NK-92 (cell line): ENCODE results near the gene ALOXE3.

Source experiments
- DNase-seq: peaks from one replicate; lab custom pipeline; 2025; ENCODE audit not compliant: unreplicated experiment; lab: John Stamatoyannopoulos, UW

The ALOXE3 gene

DNA sequence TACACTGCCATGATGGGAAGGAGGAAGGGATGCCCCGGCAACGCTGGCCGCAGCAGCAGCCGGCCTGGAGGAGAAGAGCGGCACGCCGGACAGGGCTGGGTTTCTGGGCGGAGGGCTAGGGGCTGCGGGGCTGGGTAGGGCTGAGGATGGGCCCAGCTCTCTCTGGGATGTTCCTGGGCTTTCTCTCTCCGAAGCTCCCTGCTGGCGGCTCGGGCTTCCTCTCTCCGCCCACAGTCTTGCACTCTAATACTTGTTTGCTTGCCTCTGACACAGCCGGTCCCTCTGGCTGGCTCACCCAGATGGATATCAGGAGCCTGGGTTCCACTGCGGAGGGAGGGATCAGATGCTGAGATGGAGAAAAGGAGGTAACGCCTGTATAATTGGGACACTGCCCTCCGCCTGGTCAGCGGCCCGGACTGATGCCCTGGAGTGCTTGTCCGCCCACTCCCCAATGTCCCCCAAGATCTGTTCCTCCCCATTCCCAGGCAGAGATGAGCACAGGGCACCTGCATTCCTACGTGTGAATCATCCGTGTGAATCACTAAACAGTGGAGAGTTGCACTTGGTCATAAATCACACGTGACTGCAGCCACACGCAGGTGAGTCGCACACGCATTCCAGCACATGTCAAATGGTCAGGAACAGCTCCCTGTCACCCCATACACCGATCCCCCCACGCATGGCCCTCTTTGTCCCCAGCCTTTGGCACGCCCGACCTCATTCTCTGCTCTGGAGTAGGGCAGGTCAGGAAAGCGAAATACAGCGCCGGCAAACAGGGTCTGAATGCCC, at the start of gene ALOXE3:
Gene ALOXE3 (minus strand): TSS at position 535 of the 789 bp plus-strand sequence. CDS start 524 bp downstream, at position 11.
- no peak for DNase-seq

DNA sequence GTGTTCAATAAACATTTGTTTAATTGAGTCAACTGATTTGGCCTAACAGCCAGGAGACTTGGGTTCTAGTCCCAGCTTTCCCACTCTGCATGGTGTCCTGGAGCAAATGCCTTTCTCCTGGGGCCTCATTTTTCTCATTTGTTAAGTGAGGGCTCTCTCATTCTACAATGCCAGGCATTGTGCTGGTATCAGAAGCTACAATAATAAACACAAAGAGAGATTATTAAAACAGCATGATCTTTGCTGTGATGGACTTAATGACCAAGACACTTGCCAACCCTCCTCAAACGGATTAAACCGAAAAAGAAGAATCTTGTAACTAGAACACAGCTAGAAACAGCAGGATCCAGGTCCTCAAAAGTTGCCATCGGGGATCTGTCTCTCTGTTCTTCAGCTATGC, 49.2 kb upstream of the ALOXE3 start:
- DNase-seq, result no peak

DNA sequence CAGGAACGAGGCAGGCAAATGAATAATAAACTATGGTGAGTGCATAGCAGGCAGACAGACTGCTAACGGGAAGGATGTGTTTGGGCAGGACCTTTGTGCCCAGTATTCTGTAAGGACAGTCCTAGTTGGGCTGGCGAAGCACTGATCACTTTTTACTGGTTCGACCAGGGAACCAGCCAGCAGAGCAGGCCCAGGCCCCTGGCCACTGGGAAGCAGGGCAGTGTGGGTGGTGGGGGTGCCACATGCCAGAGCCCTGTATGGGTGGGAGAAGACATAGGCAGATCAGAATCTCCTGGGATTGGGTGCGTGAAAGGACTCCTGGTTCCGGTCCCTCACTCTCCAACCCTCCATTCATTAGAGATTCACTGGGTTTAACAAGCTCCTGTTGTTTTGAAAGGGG, 48.4 kb upstream of the ALOXE3 start:
- DNase-seq, result no peak

DNA sequence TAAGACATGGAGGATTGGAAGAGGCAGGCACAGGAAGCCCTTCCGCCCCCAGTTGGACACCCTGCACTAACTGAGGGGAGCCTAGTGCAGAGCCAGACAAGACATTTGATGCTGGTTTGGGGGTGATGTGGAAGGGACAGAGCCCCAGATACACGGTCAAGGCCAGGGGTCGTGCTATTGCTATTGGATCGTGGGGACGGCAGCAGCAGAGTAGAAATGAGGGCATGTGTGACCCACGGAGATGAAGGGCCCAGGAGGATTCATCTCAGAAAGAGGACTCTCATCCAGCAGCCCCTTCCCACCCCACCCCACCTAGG, 46.5 kb upstream of the ALOXE3 start:
- no peak for DNase-seq

DNA sequence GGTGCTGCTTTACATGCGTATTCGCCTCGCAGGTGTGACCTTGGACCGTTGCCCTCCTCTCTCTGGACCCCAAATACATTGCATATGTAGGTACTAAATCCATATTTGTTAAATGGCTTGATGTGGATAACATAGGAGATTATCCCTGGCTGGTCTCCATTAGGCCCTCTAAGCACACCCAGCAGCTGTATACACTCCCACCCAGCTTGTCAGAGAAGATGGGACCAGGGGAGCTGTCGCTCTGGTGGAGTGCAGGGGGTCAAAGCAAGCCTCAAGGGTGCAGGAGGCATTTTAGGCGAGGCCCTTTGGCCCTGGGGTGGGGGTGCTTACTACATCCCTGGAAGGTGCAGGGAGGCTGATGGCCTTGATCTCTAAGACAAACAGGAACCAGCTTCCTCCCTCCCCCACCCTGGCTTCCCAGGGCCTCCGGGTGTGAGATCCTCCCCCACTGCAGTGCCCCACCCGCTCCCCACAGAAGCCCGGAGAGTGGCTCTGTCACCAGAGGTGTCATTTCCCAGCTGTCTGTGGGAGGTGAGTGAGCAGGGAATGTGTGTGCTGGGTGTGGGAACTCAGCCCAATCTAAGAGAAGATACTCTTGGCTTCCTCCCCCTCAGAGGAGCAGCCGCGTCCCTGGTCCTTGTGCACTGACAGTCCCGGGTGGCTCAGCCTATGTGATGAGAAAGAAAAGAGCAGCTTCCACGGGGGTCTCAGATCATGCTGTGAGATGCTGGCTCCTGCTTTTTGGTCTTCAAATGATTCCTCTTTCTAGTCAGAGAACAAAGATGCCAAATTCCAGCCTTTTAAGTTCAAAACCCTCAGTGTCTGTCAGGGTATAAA, 45.9 kb upstream of the ALOXE3 start:
- no peak for DNase-seq

DNA sequence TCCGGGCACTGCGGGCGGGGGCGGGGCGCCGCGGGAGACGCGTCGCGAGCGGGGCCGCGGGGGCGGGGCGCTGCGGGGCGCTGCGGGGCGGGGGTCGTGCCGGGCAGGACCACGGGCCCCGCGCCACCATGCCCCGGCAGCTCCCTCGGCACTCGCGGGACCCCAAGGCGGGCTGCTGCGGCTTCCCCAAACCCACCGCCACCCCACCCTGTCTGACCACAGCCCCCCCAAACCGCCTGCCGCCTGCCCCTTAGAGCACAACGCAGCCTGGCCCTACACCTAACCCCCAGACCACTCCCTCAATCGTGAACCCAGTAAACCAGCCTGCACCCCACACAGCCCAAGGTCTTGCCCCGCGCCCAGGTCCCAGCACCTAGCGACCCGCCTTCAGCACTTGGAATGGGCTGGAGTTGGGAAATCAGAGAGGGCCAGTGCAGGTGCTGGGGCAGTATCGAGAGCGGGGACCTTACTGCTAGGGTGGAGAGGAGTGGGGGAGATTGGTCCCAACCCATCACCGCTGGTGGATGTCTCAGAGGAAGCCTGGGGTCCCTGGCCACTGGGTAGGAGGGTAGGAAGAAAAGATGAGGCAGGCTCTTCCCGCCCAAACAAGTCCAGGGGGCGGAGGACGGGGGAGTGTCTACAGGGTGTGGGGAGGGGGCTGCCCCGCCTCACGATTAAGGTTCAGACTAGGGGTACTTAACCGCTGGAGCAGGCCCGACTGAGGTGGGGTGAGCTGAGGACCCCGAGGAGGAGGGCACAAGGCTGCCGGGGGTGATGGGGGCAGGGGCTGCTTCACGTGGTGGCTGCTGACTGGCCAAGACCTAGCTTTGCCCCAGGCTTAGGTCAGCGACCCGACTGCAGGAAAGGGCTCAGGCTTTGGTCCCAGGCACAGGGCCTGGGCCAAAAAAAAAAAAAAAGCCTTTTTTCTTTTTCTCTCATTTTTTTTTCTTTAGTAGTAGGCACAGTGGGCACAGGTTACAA, 45.0 kb upstream of the ALOXE3 start:
- DNase-seq, result no peak

DNA sequence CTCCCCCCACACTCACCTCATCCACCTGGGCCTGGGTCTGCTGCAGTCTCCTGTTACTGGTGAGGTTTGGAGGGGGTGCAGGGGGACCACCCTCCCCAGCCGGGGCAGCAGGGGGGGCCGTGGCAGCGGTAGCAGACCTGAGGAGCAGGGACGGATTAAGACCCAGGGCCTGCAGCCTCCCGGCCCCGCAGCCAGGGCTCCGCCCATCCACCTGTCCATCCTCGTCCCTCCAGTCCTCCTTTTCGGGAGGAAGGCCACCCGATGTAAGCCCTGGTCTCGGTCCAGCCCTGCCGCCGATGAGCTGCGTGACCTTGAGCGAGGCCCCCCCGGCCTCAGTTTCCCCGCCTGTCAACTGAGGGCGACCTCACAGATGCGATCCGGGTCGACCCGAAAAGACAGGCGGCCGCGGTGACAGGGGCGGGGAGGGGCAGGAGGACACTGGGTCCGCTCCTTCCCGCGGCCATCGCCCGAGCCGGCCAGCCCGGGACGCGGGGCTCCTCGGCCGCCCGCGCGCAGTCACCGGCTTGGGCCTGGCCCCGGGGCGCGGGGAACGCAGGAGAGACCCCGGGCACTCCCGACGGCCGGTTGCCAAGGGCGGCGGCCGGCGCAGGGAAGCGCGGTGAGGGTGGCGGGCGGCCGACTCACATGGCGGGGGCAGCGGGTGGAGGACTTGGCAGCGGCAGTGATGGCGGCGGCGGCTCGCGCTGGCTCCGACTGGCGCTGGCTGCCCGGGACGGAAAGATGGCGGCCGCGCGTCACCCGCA, 44.1 kb upstream of the ALOXE3 start, which contains the start of gene VAMP2:
Gene VAMP2 (minus strand): TSS at position 716 of the 764 bp plus-strand sequence. CDS start 69 bp downstream, at position 647.
- no peak for DNase-seq

DNA sequence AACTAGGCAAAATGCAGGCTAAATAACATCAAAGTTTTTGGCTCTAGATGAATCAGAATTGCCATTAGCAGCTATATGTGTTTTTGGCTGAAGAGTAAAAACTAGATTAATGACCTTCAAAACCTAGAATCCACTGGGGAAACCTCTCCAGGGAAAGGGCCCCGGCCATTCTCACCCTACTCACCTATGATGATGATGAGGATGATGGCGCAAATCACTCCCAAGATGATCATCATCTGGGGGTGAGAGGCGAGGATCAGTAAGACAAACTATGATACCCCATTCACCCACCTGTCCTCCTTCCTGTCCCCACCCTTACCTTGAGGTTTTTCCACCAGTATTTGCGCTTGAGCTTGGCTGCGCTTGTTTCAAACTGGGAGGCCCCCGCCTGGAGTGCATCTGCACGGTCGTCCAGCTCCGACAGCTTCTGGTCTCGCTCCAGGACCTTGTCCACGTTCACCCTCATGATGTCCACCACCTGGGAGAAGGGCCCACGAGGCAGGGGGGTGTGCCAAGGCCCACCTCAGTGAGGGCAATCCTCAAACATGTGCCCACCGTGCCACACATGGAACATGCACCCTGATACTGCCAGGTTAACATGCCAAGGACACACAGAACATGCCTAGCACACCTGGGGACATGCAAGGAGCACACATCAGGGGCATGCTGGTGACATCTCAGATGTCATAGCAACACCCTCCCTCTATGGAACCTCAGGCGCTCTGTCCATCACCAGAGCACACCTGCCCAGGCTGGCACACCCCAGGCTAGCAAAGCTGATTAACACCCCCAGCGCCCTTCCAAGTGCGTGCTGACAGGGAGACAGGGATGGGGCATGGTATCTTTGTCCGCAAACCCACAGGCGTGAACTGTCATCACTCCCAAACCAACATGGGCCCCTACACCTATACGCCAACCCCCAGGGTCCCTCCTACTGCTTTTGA, 43.2 kb upstream of the ALOXE3 start:
- no peak for DNase-seq

DNA sequence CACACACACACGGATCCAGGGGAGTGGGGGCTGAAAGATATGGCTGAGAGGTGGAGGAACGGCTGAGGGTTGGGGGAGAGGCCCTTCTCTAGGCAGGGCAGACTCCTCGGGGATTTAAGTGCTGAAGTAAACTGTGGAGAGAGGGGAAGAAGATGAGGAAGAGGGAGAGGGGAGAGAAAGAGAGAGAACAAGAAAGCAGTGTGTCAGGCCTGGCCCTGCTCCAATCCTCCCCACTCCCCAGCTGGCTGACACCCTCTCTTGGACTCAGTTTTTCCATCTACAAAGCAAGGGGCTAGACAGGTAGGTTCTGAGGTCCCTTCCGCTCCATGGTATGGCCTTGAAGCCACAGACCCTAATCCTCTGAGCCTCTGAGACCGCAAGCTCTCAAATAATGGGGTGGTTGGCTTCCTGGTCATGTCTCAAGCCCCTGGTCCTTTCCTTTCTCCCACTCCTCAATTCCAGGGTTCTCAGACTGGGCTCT, 42.5 kb upstream of the ALOXE3 start:
- no peak for DNase-seq

DNA sequence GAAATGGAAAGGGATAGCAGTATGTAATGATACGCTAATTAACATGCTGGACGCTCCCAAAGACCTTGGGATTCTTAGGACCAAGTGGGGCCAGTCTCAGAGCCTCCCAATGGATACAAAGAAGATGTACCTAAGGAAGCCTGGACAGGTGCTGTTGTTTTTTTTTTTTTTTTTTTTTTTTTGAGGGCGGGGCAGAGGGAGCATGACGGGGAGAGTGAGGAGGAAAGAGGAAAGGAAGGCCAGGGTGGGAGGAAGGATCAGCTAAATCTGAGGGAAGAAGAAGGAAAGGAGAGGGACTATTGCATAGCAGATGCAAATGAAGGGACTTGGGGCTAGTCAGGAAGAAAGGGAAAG, 41.9 kb upstream of the ALOXE3 start:
- no peak for DNase-seq

DNA sequence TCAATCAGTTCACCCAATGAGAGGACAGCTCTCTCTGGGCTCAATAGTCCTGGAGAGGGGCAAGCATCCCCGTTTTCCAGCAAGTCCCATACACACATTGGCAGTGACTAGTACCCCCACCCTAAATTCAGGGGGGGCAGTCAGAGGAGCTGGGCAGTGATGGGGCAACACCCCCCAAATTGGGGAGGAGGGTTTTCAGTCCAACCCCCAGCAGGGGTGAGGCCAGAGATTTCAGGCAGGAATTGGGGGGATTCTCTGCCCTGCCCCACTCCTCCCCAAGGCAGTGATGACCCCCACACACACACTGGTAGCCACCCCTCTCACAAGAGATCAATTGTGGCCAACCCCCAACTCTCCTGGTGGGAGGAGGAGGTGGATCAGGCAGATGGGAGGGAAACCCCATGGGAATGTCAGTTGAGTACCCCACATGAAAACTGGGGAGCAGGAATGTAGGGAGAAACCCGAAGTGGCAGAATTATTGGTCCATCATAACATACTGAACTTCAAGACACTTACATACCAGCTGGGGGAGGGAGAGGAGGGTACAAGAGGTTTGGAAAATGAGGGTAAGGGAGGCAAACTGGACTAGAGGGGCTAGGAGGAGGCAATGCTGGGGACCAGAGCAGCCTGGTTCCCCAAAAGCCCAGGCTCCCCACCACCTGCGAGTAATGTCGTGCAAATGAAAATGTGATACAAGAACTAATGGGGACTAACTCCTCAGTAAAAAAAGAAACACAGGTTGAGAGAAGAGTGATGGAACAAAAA, 41.3 kb upstream of the ALOXE3 start:
- no peak for DNase-seq

DNA sequence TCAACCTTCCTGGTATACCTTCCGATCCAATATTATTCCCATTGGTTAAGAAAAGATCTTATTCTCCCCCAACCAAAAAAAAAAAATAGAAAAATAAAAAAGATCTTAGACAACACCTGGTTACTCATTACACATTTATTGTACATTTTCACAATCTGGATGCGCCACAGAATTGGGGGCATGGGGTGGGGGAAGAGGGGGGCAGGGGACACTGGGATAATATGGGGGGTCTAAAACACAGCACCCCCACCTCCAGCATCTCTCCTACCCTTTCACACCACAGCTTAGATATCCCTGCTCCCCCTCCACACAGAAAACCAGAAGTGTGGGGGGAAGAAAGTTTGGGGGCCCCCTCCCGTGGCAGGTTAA, 40.7 kb upstream of the ALOXE3 start:
- DNase-seq, result no peak

DNA sequence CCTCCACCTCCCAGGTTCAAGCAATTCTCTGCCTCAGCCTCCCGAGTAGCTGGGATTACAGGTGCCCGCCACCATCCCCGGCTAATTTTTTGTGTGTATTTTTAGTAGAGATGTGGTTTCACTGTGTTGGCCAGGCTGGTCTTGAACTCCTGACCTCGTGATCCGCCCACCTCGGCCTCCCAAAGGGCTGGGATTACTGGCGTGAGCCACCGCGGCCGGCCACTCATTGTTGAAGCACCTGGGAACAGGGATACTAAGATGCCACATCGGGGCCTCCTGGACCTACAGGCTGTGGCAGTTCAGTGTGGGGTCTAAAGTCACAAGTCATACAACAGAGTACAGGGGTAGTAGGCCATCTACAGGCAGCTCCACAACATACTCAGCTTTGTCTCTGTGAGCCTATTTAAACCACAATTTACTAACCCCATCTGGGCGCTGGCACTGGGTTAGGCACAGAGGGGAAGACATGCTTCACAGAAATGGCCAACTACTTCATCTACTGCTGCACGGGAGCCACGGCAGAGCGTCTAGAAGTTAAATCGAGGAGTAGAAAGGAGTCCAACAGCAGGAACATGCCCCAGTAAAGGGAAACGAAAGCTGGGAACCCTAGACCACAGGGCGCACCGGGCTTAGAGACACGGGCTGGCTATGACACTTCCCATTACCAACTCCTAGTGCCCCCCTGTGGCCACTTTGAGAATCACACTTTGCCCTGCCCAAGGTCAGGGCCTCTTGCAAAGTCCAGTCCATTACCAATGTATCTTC, 40.1 kb upstream of the ALOXE3 start:
- peak; percentile 29 for DNase-seq

DNA sequence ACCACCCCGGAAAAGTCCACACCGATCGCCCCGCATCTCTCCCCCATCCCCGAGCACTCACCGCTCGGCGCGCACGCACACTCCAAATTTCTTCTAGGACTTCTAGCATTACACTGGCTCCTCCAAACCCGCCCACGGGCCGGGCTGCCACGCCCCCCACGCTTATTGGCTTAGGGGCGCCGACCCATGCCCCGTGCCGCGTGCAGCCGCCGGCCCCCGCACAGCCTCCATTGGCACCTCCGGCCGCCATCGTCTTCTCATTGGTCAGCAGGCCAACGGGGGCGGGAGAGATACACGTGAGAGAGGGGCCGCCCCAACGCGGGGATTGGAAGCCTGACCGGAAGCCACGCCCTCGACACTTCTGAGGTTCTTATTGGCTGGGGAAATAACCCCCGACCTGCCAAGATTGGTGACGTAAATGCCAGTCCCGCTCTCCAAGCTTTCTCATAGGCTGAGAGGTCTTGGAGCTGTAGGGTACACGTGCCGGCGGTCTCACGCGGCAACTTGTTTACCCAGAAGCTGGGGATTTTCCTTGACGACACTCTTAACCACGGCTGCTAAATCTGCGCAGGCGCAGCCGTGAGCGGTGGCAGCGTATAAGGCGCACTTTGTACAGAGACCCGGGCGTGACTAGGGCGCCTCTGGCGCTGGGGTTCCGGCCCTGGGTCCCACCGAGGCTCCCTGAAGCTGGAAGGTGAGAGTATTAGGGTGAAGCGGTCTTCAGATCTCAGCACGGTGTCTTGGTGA, 38.1 kb upstream of the ALOXE3 start:
- peak; percentile 100 for DNase-seq

DNA sequence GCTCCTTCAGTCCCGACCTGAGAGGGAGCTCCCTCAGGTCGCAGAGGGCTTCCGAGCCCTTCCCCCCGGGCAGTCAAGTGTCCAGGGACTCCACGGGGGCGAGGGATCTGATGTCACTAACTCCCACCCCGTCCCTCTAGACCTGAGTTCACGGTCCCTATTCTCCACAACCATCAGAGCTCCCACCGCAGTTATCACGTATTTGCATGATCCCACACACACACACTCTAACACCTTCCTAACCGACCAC, 37.6 kb upstream of the ALOXE3 start:
- no peak for DNase-seq

DNA sequence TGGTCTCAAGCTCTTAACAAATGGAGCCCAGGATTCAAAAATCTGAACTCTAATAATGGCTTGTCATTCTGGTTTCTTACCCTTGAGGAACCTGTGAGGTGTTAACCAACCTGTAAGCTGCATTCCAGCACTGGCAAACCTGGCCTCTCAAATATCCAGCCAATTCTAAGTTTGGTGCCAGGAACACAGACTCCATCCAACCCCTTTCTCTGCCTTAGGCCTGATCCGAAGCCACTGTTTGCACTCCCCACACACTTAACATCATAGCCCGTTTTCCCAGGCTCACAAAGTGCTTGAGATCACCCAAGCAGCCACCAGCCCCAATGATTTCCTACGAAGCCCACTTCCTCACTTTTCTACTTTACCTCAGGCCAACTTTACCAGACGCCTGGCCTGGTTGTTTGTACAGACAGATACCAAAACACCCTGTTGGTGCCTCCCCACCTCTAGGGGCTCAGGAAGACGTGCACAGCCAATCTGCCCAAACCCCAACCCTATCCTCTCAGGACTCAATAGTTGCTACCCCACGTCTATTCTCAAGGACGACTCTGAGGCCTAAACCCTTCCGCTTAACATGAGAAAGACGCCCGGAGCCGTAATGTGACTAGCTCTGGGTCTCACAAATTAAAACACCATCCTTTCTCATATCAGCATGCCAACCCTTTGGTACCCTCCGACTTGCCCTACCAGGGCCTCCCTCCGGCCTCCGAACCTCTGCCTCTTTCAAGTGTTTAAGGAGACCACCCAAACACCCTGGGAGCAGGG, 37.1 kb upstream of the ALOXE3 start:
- no peak for DNase-seq
